Measurements from ENCODE around the gene HEXIM2. TPM values are rescaled to one million over a fixed set of nuclear protein-coding genes. Genes with fewer than 3 reads are reported as not detected.

HEXIM2 gene
- polyA plus RNA-seq, 1 of the 3 experiments (the other 2 are of a cell fraction) = 9.3 TPM

- H3F3A ChIP-seq (replicated peaks; ENCODE audit: insufficient read depth) = peaks cover 45% of the 10 kb centered on the region
- TF ChIP-seq MEF2A (IDR thresholded peaks at IDR 0.05; ENCODE audit: borderline replicate concordance, low read depth) (no peak), IRF3 (IDR thresholded peaks at IDR 0.05; ENCODE audit: low read depth, low read length) (no peak), NFIC (IDR thresholded peaks at IDR 0.05; ENCODE audit: borderline replicate concordance) (no peak), REST (IDR thresholded peaks at IDR 0.05; ENCODE audit: low read depth, low read length) (no peak), EP300 (IDR thresholded peaks at IDR 0.05; ENCODE audit: borderline replicate concordance in 1 of 2, low read depth in 1 of 2, low read length in 1 of 2) (no peak), MAX (IDR thresholded peaks at IDR 0.05; ENCODE audit: low read depth) (no peak), MXI1 (IDR thresholded peaks at IDR 0.05; ENCODE audit: low read depth, low read length) (no peak), FOSL2 (IDR thresholded peaks at IDR 0.05; ENCODE audit: borderline replicate concordance, low read depth) (no peak), RAD21 (IDR thresholded peaks at IDR 0.05; ENCODE audit: low read length) (no peak), JUND (IDR thresholded peaks at IDR 0.05) (no peak), TEAD4 (IDR thresholded peaks at IDR 0.05; ENCODE audit: borderline replicate concordance, insufficient read depth) (no peak), FOXM1 (IDR thresholded peaks at IDR 0.05; ENCODE audit: low read depth) (no peak), NRF1 (IDR thresholded peaks at IDR 0.05; ENCODE audit: low read depth, low read length) (no peak), ELF1 (IDR thresholded peaks at IDR 0.05) (no peak)
- TF ChIP-seq, protein P1, sequence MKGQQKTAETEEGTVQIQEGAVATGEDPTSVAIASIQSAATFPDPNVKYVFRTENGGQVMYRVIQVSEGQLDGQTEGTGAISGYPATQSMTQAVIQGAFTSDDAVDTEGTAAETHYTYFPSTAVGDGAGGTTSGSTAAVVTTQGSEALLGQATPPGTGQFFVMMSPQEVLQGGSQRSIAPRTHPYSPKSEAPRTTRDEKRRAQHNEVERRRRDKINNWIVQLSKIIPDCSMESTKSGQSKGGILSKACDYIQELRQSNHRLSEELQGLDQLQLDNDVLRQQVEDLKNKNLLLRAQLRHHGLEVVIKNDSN (IDR thresholded peaks at IDR 0.05; ENCODE audit: borderline replicate concordance, low read depth) = no peak
- TF ChIP-seq, protein P2, sequence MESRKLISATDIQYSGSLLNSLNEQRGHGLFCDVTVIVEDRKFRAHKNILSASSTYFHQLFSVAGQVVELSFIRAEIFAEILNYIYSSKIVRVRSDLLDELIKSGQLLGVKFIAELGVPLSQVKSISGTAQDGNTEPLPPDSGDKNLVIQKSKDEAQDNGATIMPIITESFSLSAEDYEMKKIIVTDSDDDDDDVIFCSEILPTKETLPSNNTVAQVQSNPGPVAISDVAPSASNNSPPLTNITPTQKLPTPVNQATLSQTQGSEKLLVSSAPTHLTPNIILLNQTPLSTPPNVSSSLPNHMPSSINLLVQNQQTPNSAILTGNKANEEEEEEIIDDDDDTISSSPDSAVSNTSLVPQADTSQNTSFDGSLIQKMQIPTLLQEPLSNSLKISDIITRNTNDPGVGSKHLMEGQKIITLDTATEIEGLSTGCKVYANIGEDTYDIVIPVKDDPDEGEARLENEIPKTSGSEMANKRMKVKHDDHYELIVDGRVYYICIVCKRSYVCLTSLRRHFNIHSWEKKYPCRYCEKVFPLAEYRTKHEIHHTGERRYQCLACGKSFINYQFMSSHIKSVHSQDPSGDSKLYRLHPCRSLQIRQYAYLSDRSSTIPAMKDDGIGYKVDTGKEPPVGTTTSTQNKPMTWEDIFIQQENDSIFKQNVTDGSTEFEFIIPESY (IDR thresholded peaks at IDR 0.05; ENCODE audit: borderline replicate concordance, low read depth) = no peak
- WGBS (ENCODE audit: low lambda C conversion rate) = 95% methylated on average over 3 of the region's 3 CpGs
- H3K4me3 ChIP-seq (ENCODE audit: low read depth in 2 of 2, low read length in 1 of 2) = no peak overlapping the region
- DNase-seq = no peak
- H3K4me2 ChIP-seq = no peak overlapping the region
- H3K79me2 ChIP-seq (ENCODE audit: insufficient read depth) = peaks cover 99% of the 10 kb centered on the region
- H3K27me3 ChIP-seq (ENCODE audit: insufficient read depth) = no peaks in the 10 kb centered on the region
- no peak overlapping the region for H2AFZ ChIP-seq (ENCODE audit: low read depth)
- peaks cover 11 to 15% of the 10 kb centered on the region in 2 experiments; a peak in 3 of 4 replicates for H3K4me1 ChIP-seq (ENCODE audit: control insufficient read depth in 1 of 2, insufficient read depth in 2 of 2, low read depth in 1 of 2, low read length in 1 of 2)
- H3K27ac ChIP-seq (ENCODE audit: low read depth in 2 of 2, low read length in 1 of 2) = no peak overlapping the region; a peak in 1 of 4 replicates
- ChIA-PET CTCF (interaction anchor here (1.0 to 9.7 kb wide), 6 partner anchors 6 to 80 kb away, joined by 3 to 114 read pairs (median 8); partner anchors contain the start of genes ACBD4 and HEXIM1), POLR2A (interaction anchor here (0.5 kb wide), 1 partner anchor 718 kb away, joined by 3 read pairs; no protein-coding TSS in a partner anchor)
- H3K9ac ChIP-seq = no peak overlapping the region
- peaks cover 6% of the 10 kb centered on the region for H4K20me1 ChIP-seq (ENCODE audit: insufficient read depth)
- H3K36me3 ChIP-seq (replicated peaks in 1 of 2; ENCODE audit: control insufficient read depth in 1 of 2, insufficient read depth in 2 of 2, low read length in 1 of 2) = peaks cover 0 to 11% of the 10 kb centered on the region in 2 experiments
- H3K9me3 ChIP-seq = no peaks in the 10 kb centered on the region
- H3K9me2 ChIP-seq = no peaks in the 10 kb centered on the region
Observed at GRCh38 chr17:45156242-45156641, 5.4 kb upstream of the HEXIM2 start.
